KOPT-K1 (cell line): ENCODE results near the gene LCE1A.

Source experiments
- H3K27ac ChIP-seq: fragments of 200-600 bp; sonication (generic); 2 replicates; pipeline ENCODE4 v1.5.1; 2016; ENCODE audit warnings: antibody characterized with exemption, mild to moderate bottlenecking, low read depth, low read length; ENCODE audit not compliant: poor library complexity, severe bottlenecking
- H3K36me3 ChIP-seq: fragments of 200-600 bp; sonication (generic); 2 replicates; pipeline ENCODE4 v1.5.1; 2017; ENCODE audit warnings: antibody characterized with exemption, mild to moderate bottlenecking, low read length, moderate library complexity; ENCODE audit not compliant: insufficient read depth
- H3K9me3 ChIP-seq: fragments of 200-600 bp; sonication (generic); 2 replicates; pipeline ENCODE4 v1.5.1; 2017; ENCODE audit warnings: antibody characterized with exemption, low read length, mild to moderate bottlenecking; ENCODE audit not compliant: insufficient read depth, poor library complexity, severe bottlenecking

Gene LCE1A

GRCh38 chr1:152827173-152827572 is at the start of gene LCE1A:
Gene LCE1A (plus strand): TSS chr1:152827473. CDS start chr1:152827473, 0 bp downstream.
- H3K9me3 ChIP-seq, result no peaks in the 10 kb centered on the region
- H3K36me3 ChIP-seq, result no peaks in the 10 kb centered on the region
- no peak within 1 kb of the TSS for H3K27ac ChIP-seq

GRCh38 chr1:152777510-152778137 is 49.6 kb upstream of the LCE1A start:
- Histone ChIP-seq H3K9me3 (no peaks in the 10 kb centered on the region), H3K36me3 (no peaks in the 10 kb centered on the region), H3K27ac (no peak overlapping the region)

- Histone ChIP-seq H3K9me3 (no peaks in the 10 kb centered on the region), H3K27ac (no peak overlapping the region), H3K36me3 (no peaks in the 10 kb centered on the region)
Observed at GRCh38 chr1:152783095-152783494, 44.2 kb upstream of the LCE1A start.

- H3K36me3 ChIP-seq, result no peaks in the 10 kb centered on the region
- no peaks in the 10 kb centered on the region for H3K9me3 ChIP-seq
- H3K27ac ChIP-seq, result no peak within 1 kb of the TSS
Observed at GRCh38 chr1:152786077-152786476, 41.2 kb upstream of the LCE1A start, which contains the start of gene LCE1E. Gene LCE1E (plus strand): TSS chr1:152786257. CDS start chr1:152787300, 1,043 bp downstream.

GRCh38 chr1:152795686-152796085 is 31.6 kb upstream of the LCE1A start:
- no peaks in the 10 kb centered on the region for H3K36me3 ChIP-seq
- H3K9me3 ChIP-seq, result no peaks in the 10 kb centered on the region
- H3K27ac ChIP-seq, result no peak overlapping the region

GRCh38 chr1:152796421-152796820 is 30.9 kb upstream of the LCE1A start, which contains the start of gene LCE1D:
Gene LCE1D (plus strand): TSS chr1:152796721. CDS start chr1:152797795, 1,074 bp downstream.
- Histone ChIP-seq H3K36me3 (no peaks in the 10 kb centered on the region), H3K27ac (no peak within 1 kb of the TSS), H3K9me3 (no peaks in the 10 kb centered on the region)

- Histone ChIP-seq H3K36me3 (no peaks in the 10 kb centered on the region), H3K27ac (no peak overlapping the region), H3K9me3 (no peaks in the 10 kb centered on the region)
Observed at GRCh38 chr1:152801333-152801732, 25.9 kb upstream of the LCE1A start.

GRCh38 chr1:152806576-152806975 is 20.7 kb upstream of the LCE1A start, which contains the start of gene LCE1C:
Gene LCE1C (minus strand): TSS chr1:152806651. CDS start chr1:152805478, 1,173 bp downstream.
- H3K36me3 ChIP-seq, result no peaks in the 10 kb centered on the region
- H3K9me3 ChIP-seq, result no peaks in the 10 kb centered on the region

GRCh38 chr1:152811050-152811449 is 16.2 kb upstream of the LCE1A start:
- no peak overlapping the region for H3K27ac ChIP-seq
- no peaks in the 10 kb centered on the region for H3K36me3 ChIP-seq
- no peaks in the 10 kb centered on the region for H3K9me3 ChIP-seq

More at GRCh38 chr1:152806576-152806975, 20.7 kb upstream of the LCE1A start, which contains the start of gene LCE1C:
- H3K27ac ChIP-seq, result no peak within 1 kb of the TSS

- Histone ChIP-seq H3K36me3 (no peaks in the 10 kb centered on the region), H3K27ac (no peak within 1 kb of the TSS), H3K9me3 (no peaks in the 10 kb centered on the region)
Observed at GRCh38 chr1:152811671-152812070, 15.6 kb upstream of the LCE1A start, which contains the start of gene LCE1B. Gene LCE1B (plus strand): TSS chr1:152811971. CDS start chr1:152812447, 476 bp downstream.

- Histone ChIP-seq H3K36me3 (no peaks in the 10 kb centered on the region), H3K27ac (no peak overlapping the region), H3K9me3 (no peaks in the 10 kb centered on the region)
Observed at GRCh38 chr1:152817309-152817708, 10.0 kb upstream of the LCE1A start.

- H3K27ac ChIP-seq, result no peak overlapping the region
- H3K9me3 ChIP-seq, result no peaks in the 10 kb centered on the region
- no peaks in the 10 kb centered on the region for H3K36me3 ChIP-seq
Observed at GRCh38 chr1:152823294-152823693, 4.0 kb upstream of the LCE1A start.

- no peaks in the 10 kb centered on the region for H3K36me3 ChIP-seq
- no peak overlapping the region for H3K27ac ChIP-seq
- no peaks in the 10 kb centered on the region for H3K9me3 ChIP-seq
Observed at GRCh38 chr1:152824964-152825363, 2.3 kb upstream of the LCE1A start.

GRCh38 chr1:152836870-152837269 is 9.6 kb downstream of the LCE1A start:
- Histone ChIP-seq H3K27ac (no peak overlapping the region), H3K9me3 (no peaks in the 10 kb centered on the region), H3K36me3 (no peaks in the 10 kb centered on the region)

GRCh38 chr1:152842556-152842955 is 15.3 kb downstream of the LCE1A start, which contains the start of gene LCE6A:
Gene LCE6A (plus strand): TSS chr1:152842856. CDS start chr1:152843521, 665 bp downstream.
- Histone ChIP-seq H3K36me3 (no peaks in the 10 kb centered on the region), H3K27ac (no peak within 1 kb of the TSS), H3K9me3 (no peaks in the 10 kb centered on the region)

GRCh38 chr1:152855661-152856060 is 28.4 kb downstream of the LCE1A start:
- no peaks in the 10 kb centered on the region for H3K9me3 ChIP-seq
- no peaks in the 10 kb centered on the region for H3K36me3 ChIP-seq
- H3K27ac ChIP-seq, result no peak overlapping the region
